Neuronal stem cell (in vitro differentiated cells): ENCODE measurements around the gene EPB41L4A. TPM values are rescaled to one million over a fixed set of nuclear protein-coding genes. Genes with fewer than 3 reads are reported as not detected.
"Not testable (repeated sequence)": the region's sequence is repeated elsewhere in the genome, so short reads cannot be mapped to it uniquely, and the experiment has no call there.

Source experiments
- DNase-seq: peaks from one replicate; pipeline ENCODE4 v3.0.0-alpha.2; 2013; ENCODE audit warnings: low spot score
- H2AFZ ChIP-seq: one replicate; pipeline ENCODE4 v1.6.1; 2013; ENCODE audit warnings: mild to moderate bottlenecking, low read length, inconsistent platforms
- H2AK5ac ChIP-seq: 2 replicates; pipeline ENCODE4 v1.6.1; 2013; ENCODE audit warnings: low read depth, mild to moderate bottlenecking, inconsistent platforms, low read length, moderate library complexity, mixed read lengths
- H2BK120ac ChIP-seq: 2 replicates; pipeline ENCODE4 v1.6.1; 2013; ENCODE audit warnings: low read depth, mild to moderate bottlenecking, inconsistent platforms, low read length, moderate library complexity, mixed read lengths
- H2BK12ac ChIP-seq: one replicate; pipeline ENCODE4 v1.6.1; 2013; ENCODE audit warnings: low read length, inconsistent platforms
- H2BK15ac ChIP-seq: 2 replicates; pipeline ENCODE4 v1.6.1; 2013; ENCODE audit warnings: mild to moderate bottlenecking, low read length, inconsistent platforms, mixed read lengths
- H2BK5ac ChIP-seq: one replicate; pipeline ENCODE4 v1.6.1; 2013; ENCODE audit warnings: inconsistent platforms, mild to moderate bottlenecking, low read length, moderate library complexity
- H3K14ac ChIP-seq: one replicate; pipeline ENCODE4 v1.6.1; 2013; ENCODE audit warnings: low read length, inconsistent platforms
- H3K18ac ChIP-seq: 2 replicates; pipeline ENCODE4 v1.6.1; 2013; ENCODE audit warnings: low read length, inconsistent platforms
- H3K23ac ChIP-seq: 2 replicates; pipeline ENCODE4 v1.6.1; 2013; ENCODE audit warnings: low read depth, mild to moderate bottlenecking, mixed read lengths, low read length, inconsistent platforms; ENCODE audit not compliant: poor library complexity
- H3K27ac ChIP-seq: replicated peaks from 3 replicates; pipeline ENCODE4 v1.5.1; 2013; ENCODE audit warnings: low read length, inconsistent platforms
- H3K27me3 ChIP-seq, 3 experiments: 2 replicates each; pipeline ENCODE4 v1.6.1; 2013; ENCODE audit warnings: low read length in 3 of 3, mild to moderate bottlenecking in 2 of 3, inconsistent platforms in 1 of 3, low read depth in 1 of 3, mixed read lengths in 1 of 3, moderate library complexity in 1 of 3; ENCODE audit not compliant: control insufficient read depth in 3 of 3, insufficient read depth in 3 of 3
- H3K36me3 ChIP-seq, 2 donors: replicated peaks in 1 of 2; 2 replicates each; pipeline ENCODE4 v1.6.1; 2013; ENCODE audit warnings: low read length in 2 of 2; ENCODE audit not compliant: control insufficient read depth in 2 of 2, insufficient read depth in 2 of 2
- H3K4ac ChIP-seq: 2 replicates; pipeline ENCODE4 v1.6.1; 2013; ENCODE audit warnings: inconsistent platforms, mild to moderate bottlenecking, low read length, moderate library complexity
- H3K4me1 ChIP-seq, 2 donors: 1 replicate in 1 of 2; 2 replicates in 1 of 2; pipeline ENCODE4 v1.6.1; 2013; ENCODE audit warnings: low read length in 2 of 2, low read depth in 1 of 2; ENCODE audit not compliant: control insufficient read depth in 2 of 2, insufficient read depth in 1 of 2
- H3K4me2 ChIP-seq: one replicate; pipeline ENCODE4 v1.6.1; 2013; ENCODE audit warnings: mild to moderate bottlenecking, low read length, inconsistent platforms; ENCODE audit not compliant: insufficient read depth, poor library complexity, severe bottlenecking
- H3K4me3 ChIP-seq, 2 donors: 2 replicates each; pipeline ENCODE4 v1.5.1; 2013; ENCODE audit warnings: low read length in 2 of 2, mild to moderate bottlenecking in 2 of 2, inconsistent platforms in 1 of 2, moderate library complexity in 1 of 2
- H3K79me1 ChIP-seq: one replicate; pipeline ENCODE4 v1.6.1; 2013; ENCODE audit warnings: low read depth, mild to moderate bottlenecking, inconsistent platforms, low read length, moderate library complexity
- H3K9ac ChIP-seq: one replicate; pipeline ENCODE4 v1.6.1; 2013; ENCODE audit warnings: mild to moderate bottlenecking, low read depth, low read length, inconsistent platforms; ENCODE audit not compliant: poor library complexity
- H3K9me3 ChIP-seq, 2 donors: replicated peaks in 1 of 2; 2 replicates each; pipeline versions ENCODE3 to v1.6.1; 2013; ENCODE audit warnings: low read length in 2 of 2, mild to moderate bottlenecking in 2 of 2, inconsistent platforms in 1 of 2, low read depth in 1 of 2, mixed read lengths in 1 of 2, moderate library complexity in 1 of 2; ENCODE audit not compliant: control insufficient read depth in 2 of 2, insufficient read depth in 1 of 2
- H4K8ac ChIP-seq: one replicate; pipeline ENCODE4 v1.6.1; 2013; ENCODE audit warnings: low read depth, mild to moderate bottlenecking, inconsistent platforms, low read length, moderate library complexity
- H4K91ac ChIP-seq: one replicate; pipeline ENCODE4 v1.6.1; 2013; ENCODE audit warnings: low read length, low read depth, mild to moderate bottlenecking, inconsistent platforms; ENCODE audit not compliant: poor library complexity
- WGBS, 2 donors: extraction: QIAGEN DNeasy Blood & Tissue Kit; methylation state at CpG; one replicate each; pipeline ENCODE4 v1.1.7; 2013; ENCODE audit warnings: missing lambda C conversion rate in 2 of 2, mixed read lengths in 1 of 2; ENCODE audit not compliant: insufficient read length in 2 of 2, insufficient replicate concordance in 1 of 2; ENCODE audit errors: extremely low coverage in 2 of 2; 5-methylcytosine and 5-hydroxymethylcytosine counted together
- polyA plus RNA-seq, 2 experiments: library from polyadenylated mRNA; stranded (reverse); fragments of 200-250 nt; gene quantifications; one replicate each; pipeline ENCODE4 v1.2.3, GENCODE V29; 2013

The EPB41L4A gene
- polyA plus RNA-seq (2013, experiment 1 of 2): 1.9 TPM
- polyA plus RNA-seq (2013, experiment 2 of 2): 1.8 TPM

- Histone ChIP-seq H3K4ac (no peak within 1 kb of the TSS), H2BK15ac (peak within 1 kb of the TSS; percentile 56), H3K18ac (peak within 1 kb of the TSS; percentile 96), H3K27me3 (peaks cover 0 to 29% (median 14%) of the 10 kb centered on the region in 3 experiments), H3K36me3 (no peaks in the 10 kb centered on the region), H3K79me1 (no peaks in the 10 kb centered on the region), H2AK5ac (no peak within 1 kb of the TSS), H2BK12ac (peak within 1 kb of the TSS; percentile 75), H3K4me1 (peaks cover 2 to 21% of the 10 kb centered on the region in 2 donors), H3K14ac (no peak within 1 kb of the TSS), H4K8ac (no peak within 1 kb of the TSS), H2AFZ (peak within 1 kb of the TSS; percentile 99), H3K4me3 (peak within 1 kb of the TSS; percentile 91 to 100), H3K27ac (no peak within 1 kb of the TSS), H3K4me2 (peak within 1 kb of the TSS; percentile 84), H3K23ac (peak within 1 kb of the TSS; percentile 94), H2BK5ac (no peak within 1 kb of the TSS), H3K9ac (peak within 1 kb of the TSS; percentile 80), H4K91ac (no peak within 1 kb of the TSS), H2BK120ac (no peak within 1 kb of the TSS), H3K9me3 (no peaks in the 10 kb centered on the region)
- no CpG with 5 or more reads among the region's 103 CpGs for WGBS, 2 donors
- DNase-seq: peak; percentile 56
Measured at GRCh38 chr5:112419164-112419985, at the start of gene EPB41L4A. EPB41L4A (minus strand) TSS chr5:112419277; CDS start chr5:112419039, 238 bp downstream.

GRCh38 chr5:112467485-112467884, 48.4 kb upstream of the EPB41L4A start:
- peaks cover 0 to 3% (median 0%) of the 10 kb centered on the region in 3 experiments for H3K27me3 ChIP-seq
- no peak overlapping the region for H2AK5ac ChIP-seq
- no peak overlapping the region for H3K4me2 ChIP-seq
- no peak overlapping the region for H2BK15ac ChIP-seq
- H2BK5ac ChIP-seq: no peak overlapping the region
- H3K36me3 ChIP-seq: no peaks in the 10 kb centered on the region
- no peak overlapping the region for H3K4me3 ChIP-seq
- no CpG with 5 or more reads among the region's 1 CpG for WGBS, 2 donors
- H4K91ac ChIP-seq: no peak overlapping the region
- H3K23ac ChIP-seq: no peak overlapping the region
- no peak for DNase-seq
- no peak overlapping the region for H2BK12ac ChIP-seq
- no peak overlapping the region for H3K4ac ChIP-seq
- H2AFZ ChIP-seq: no peak overlapping the region
- no peak overlapping the region for H2BK120ac ChIP-seq
- H3K9ac ChIP-seq: no peak overlapping the region
- no peak overlapping the region for H3K27ac ChIP-seq
- H3K79me1 ChIP-seq: no peaks in the 10 kb centered on the region
- H4K8ac ChIP-seq: no peak overlapping the region
- no peaks in the 10 kb centered on the region for H3K4me1 ChIP-seq
- H3K9me3 ChIP-seq: no peaks in the 10 kb centered on the region
- H3K18ac ChIP-seq: no peak overlapping the region
- no peak overlapping the region for H3K14ac ChIP-seq

- not testable (repeated sequence) for H3K4me2 ChIP-seq, H2BK5ac ChIP-seq, H2AK5ac ChIP-seq, H3K27ac ChIP-seq, DNase-seq, H4K8ac ChIP-seq, H3K23ac ChIP-seq, H2BK15ac ChIP-seq, H3K4me1 ChIP-seq, H3K27me3 ChIP-seq, H3K4me3 ChIP-seq, H2BK12ac ChIP-seq, H3K18ac ChIP-seq, H3K14ac ChIP-seq, H3K36me3 ChIP-seq, H3K79me1 ChIP-seq, H3K9me3 ChIP-seq, H3K4ac ChIP-seq, H2BK120ac ChIP-seq, H2AFZ ChIP-seq, H4K91ac ChIP-seq
- peak overlapping the region; percentile 21 for H3K9ac ChIP-seq
- no CpG with 5 or more reads among the region's 10 CpGs for WGBS, 2 donors
Measured at GRCh38 chr5:112466261-112466660, 47.2 kb upstream of the EPB41L4A start.

- H3K79me1 ChIP-seq, H3K36me3 ChIP-seq, H3K4me2 ChIP-seq, H3K9ac ChIP-seq, H4K91ac ChIP-seq, H2BK120ac ChIP-seq, H4K8ac ChIP-seq, H2BK15ac ChIP-seq, H3K27me3 ChIP-seq, H2AK5ac ChIP-seq, H3K14ac ChIP-seq, DNase-seq, H3K4me1 ChIP-seq, H3K9me3 ChIP-seq, H3K23ac ChIP-seq, H3K4me3 ChIP-seq, H3K18ac ChIP-seq, H3K27ac ChIP-seq, H3K4ac ChIP-seq, H2AFZ ChIP-seq, H2BK12ac ChIP-seq, H2BK5ac ChIP-seq: not testable (repeated sequence)
- WGBS, 2 donors: no CpG with 5 or more reads among the region's 10 CpGs
Measured at GRCh38 chr5:112447187-112447760, 28.2 kb upstream of the EPB41L4A start.
